ENCODE data around the gene PAPOLA.
"Not testable (repeated sequence)": the region's sequence is repeated elsewhere in the genome, so short reads cannot be mapped to it uniquely, and the experiment has no call there.

The PAPOLA gene

GRCh38 chr14:96501740-96502620 is at the start of gene PAPOLA:
PAPOLA (plus strand) TSS chr14:96502382; CDS start chr14:96502593, 211 bp downstream.
- no peak for FAIRE-seq

GRCh38 chr14:96452684-96453083 is 49.5 kb upstream of the PAPOLA start:
- FAIRE-seq, result no peak

- no peak for FAIRE-seq
These were observed 46.6 kb upstream of the PAPOLA start for GRCh38 chr14:96455588-96455987.

GRCh38 chr14:96459851-96460250 is 42.3 kb upstream of the PAPOLA start:
- FAIRE-seq, result no peak

- no peak for FAIRE-seq
These were observed 40.0 kb upstream of the PAPOLA start for GRCh38 chr14:96461950-96462798.

GRCh38 chr14:96464136-96464535 is 38.0 kb upstream of the PAPOLA start:
- no peak for FAIRE-seq

GRCh38 chr14:96466918-96467317 is 35.3 kb upstream of the PAPOLA start:
- no peak for FAIRE-seq

- FAIRE-seq, result no peak
These were observed 31.9 kb upstream of the PAPOLA start for GRCh38 chr14:96470331-96470730.

GRCh38 chr14:96470967-96471366 is 31.2 kb upstream of the PAPOLA start:
- not testable (repeated sequence) for FAIRE-seq

- FAIRE-seq, result no peak
These were observed 24.1 kb upstream of the PAPOLA start for GRCh38 chr14:96478119-96478518.

- FAIRE-seq, result no peak
These were observed 22.6 kb upstream of the PAPOLA start for GRCh38 chr14:96479435-96480146.

GRCh38 chr14:96481731-96482314 is 20.4 kb upstream of the PAPOLA start:
- no peak for FAIRE-seq

GRCh38 chr14:96482986-96483385 is 19.2 kb upstream of the PAPOLA start:
- FAIRE-seq, result no peak

- no peak for FAIRE-seq
These were observed 17.8 kb upstream of the PAPOLA start for GRCh38 chr14:96484399-96484798.

- no peak for FAIRE-seq
These were observed 15.5 kb upstream of the PAPOLA start for GRCh38 chr14:96486705-96487104.

- FAIRE-seq, result no peak
These were observed 12.9 kb upstream of the PAPOLA start for GRCh38 chr14:96489327-96489726.

- no peak for FAIRE-seq
These were observed 9.0 kb upstream of the PAPOLA start for GRCh38 chr14:96493178-96493577.

GRCh38 chr14:96494331-96494730 is 7.9 kb upstream of the PAPOLA start:
- FAIRE-seq, result no peak

GRCh38 chr14:96497087-96497486 is 5.1 kb upstream of the PAPOLA start:
- no peak for FAIRE-seq

GRCh38 chr14:96497586-96497985 is 4.6 kb upstream of the PAPOLA start:
- no peak for FAIRE-seq

GRCh38 chr14:96501217-96501739 is 904 bp upstream of the PAPOLA start:
- FAIRE-seq, result no peak

- FAIRE-seq, result no peak
These were observed 581 bp downstream of the PAPOLA start for GRCh38 chr14:96502621-96503305.

All from G401.6 (cell line).